PC-9 (cell line): ENCODE measurements around the gene LYPLAL1. TPM values are rescaled to one million over a fixed set of nuclear protein-coding genes. Genes with fewer than 3 reads are reported as not detected.

ENCODE experiments used
- Bru-seq: library from RNA; stranded (reverse); fragments of 400-500 nt; gene quantifications from one replicate; lab custom pipeline; 2021; lab: Mats Ljungman, UMichigan
- BruChase-seq, 2 experiments: library from RNA; stranded (reverse); fragments of 400-500 nt; gene quantifications; one replicate each; lab custom pipeline; 2021; lab: Mats Ljungman, UMichigan
- BruUV-seq: library from RNA; stranded (reverse); fragments of 400-500 nt; replicated peaks from 2 replicates; lab custom pipeline; 2021; lab: Mats Ljungman, UMichigan
- CTCF ChIA-PET: fragments of 300-600 bp; sonication (Branson Sonifier 250); formaldehyde crosslinking; loops from one replicate; lab custom pipeline; 2022; ENCODE audit warnings: antibody characterized with exemption; lab: Charles Lee
- POLR2A ChIA-PET: fragments of 300-600 bp; sonication (Branson Sonifier 250); formaldehyde crosslinking; loops from one replicate; lab custom pipeline; 2022; ENCODE audit warnings: antibody characterized with exemption; ENCODE audit not compliant: unreplicated experiment; lab: Charles Lee
- DNase-seq, 2 experiments: peaks; one replicate each; pipeline versions ENCODE4 v3.0.0 to v3.0.0-alpha.2; 2015 to 2022; ENCODE audit warnings: mixed read lengths in 1 of 2
- H2AFZ ChIP-seq: fragments of 200-600 bp; sonication (generic); 2 replicates; pipeline ENCODE4 v1.8.1; 2017; ENCODE audit warnings: antibody characterized with exemption
- H3F3A ChIP-seq: fragments of 200-600 bp; sonication (generic); 2 replicates; pipeline ENCODE4 v1.8.1; 2017; ENCODE audit warnings: antibody characterized with exemption, mild to moderate bottlenecking, low read depth; ENCODE audit not compliant: insufficient read depth
- H3K27ac ChIP-seq: fragments of 200-600 bp; sonication (generic); 2 replicates; pipeline ENCODE4 v1.6.1; 2016; ENCODE audit warnings: mixed run types
- H3K27me3 ChIP-seq: fragments of 200-600 bp; sonication (generic); 2 replicates; pipeline ENCODE4 v1.6.1; 2016; ENCODE audit warnings: low read depth, mixed run types; ENCODE audit not compliant: insufficient read depth
- H3K36me3 ChIP-seq: fragments of 200-600 bp; sonication (generic); 2 replicates; pipeline ENCODE4 v1.6.1; 2016; ENCODE audit warnings: low read depth, mixed run types
- H3K4me1 ChIP-seq: fragments of 200-600 bp; sonication (generic); replicated peaks from 2 replicates; pipeline ENCODE4 v1.6.1; 2016; ENCODE audit warnings: mixed run types; ENCODE audit not compliant: insufficient read depth
- H3K4me2 ChIP-seq: fragments of 200-600 bp; sonication (generic); 2 replicates; pipeline ENCODE4 v1.6.1; 2017; ENCODE audit warnings: mixed run types
- H3K4me3 ChIP-seq: fragments of 200-600 bp; sonication (generic); 2 replicates; pipeline ENCODE4 v1.6.1; 2016; ENCODE audit warnings: mixed run types
- H3K79me2 ChIP-seq: fragments of 200-600 bp; sonication (generic); 2 replicates; pipeline ENCODE4 v1.6.1; 2017; ENCODE audit warnings: low read depth, mixed run types
- H3K9me2 ChIP-seq: fragments of 200-600 bp; sonication (generic); 2 replicates; pipeline ENCODE4 v1.8.1; 2017; ENCODE audit warnings: mild to moderate bottlenecking; ENCODE audit not compliant: insufficient read depth
- H3K9me3 ChIP-seq: fragments of 200-600 bp; sonication (generic); 2 replicates; pipeline ENCODE4 v1.8.1; 2016; ENCODE audit warnings: low read depth; ENCODE audit not compliant: insufficient read depth
- H4K20me1 ChIP-seq: fragments of 200-600 bp; sonication (generic); 2 replicates; pipeline ENCODE4 v1.8.1; 2017; ENCODE audit not compliant: insufficient read depth
- EZH2 ChIP-seq: fragments of 200-600 bp; sonication (generic); IDR thresholded peaks from 2 replicates; pipeline ENCODE4 v1.8.0; 2017; ENCODE audit warnings: antibody characterized with exemption, low read depth
- intact Hi-C: fragments of 100-400 bp; cut with micrococcal nuclease; formaldehyde crosslinking; loops from one replicate; pipeline ENCODE4 v1.10.0; 2022; ENCODE audit not compliant: unreplicated experiment
- long read RNA-seq: library from polyadenylated mRNA; stranded (forward); transcript quantifications from one replicate; pipeline ENCODE4 v2.0.0, GENCODE V29; 2022
- total RNA-seq: library from RNA; stranded (reverse); gene quantifications from 2 replicates; pipeline ENCODE4 v1.2.3, GENCODE V29; 2021
- TF ChIP-seq, protein P1 (sequence below): fragments of 200-600 bp; sonication (generic); conservative IDR thresholded peaks from 2 replicates; pipeline ENCODE4 v1.6.1; 2017; ENCODE audit warnings: mixed run types, antibody characterized with exemption, mild to moderate bottlenecking, moderate library complexity

The LYPLAL1 gene
- total RNA-seq: 39.3 and 57.0 TPM in 2 replicates
- Bru-seq, nascent RNA: percentile 88 among the genes with signal in this experiment
- BruChase-seq, experiment 1, labeled RNA remaining after a 2-hour chase: percentile 96 among the genes with signal in this experiment
- percentile 67 among the genes with signal in this experiment for BruChase-seq, experiment 2, labeled RNA remaining after a 6-hour chase
- long read RNA-seq, transcript LYPLAL1-201 (5 exons, 1,819 nt): minor isoform, 19 of 82 reads
- long read RNA-seq, transcript LYPLAL1-202 (5 exons, 1,898 nt): major isoform, 52 of 82 reads
- long read RNA-seq, partial matches to known transcripts: 0 of 82 reads
- long read RNA-seq, other reads (novel, unspliced or antisense): 5 of 82 reads

GRCh38 chr1:219173758-219174459 is at the start of gene LYPLAL1:
Gene LYPLAL1 (plus strand): TSS chr1:219173878. CDS start chr1:219173891, 13 bp downstream.
- Histone ChIP-seq H3K4me3 (peak within 1 kb of the TSS; percentile 74), H4K20me1 (no peaks in the 10 kb centered on the region), H3F3A (no peaks in the 10 kb centered on the region), H3K27ac (peak within 1 kb of the TSS; percentile 59), H2AFZ (peak within 1 kb of the TSS; percentile 80), H3K79me2 (peaks cover 23% of the 10 kb centered on the region), H3K4me1 (peaks cover 30% of the 10 kb centered on the region), H3K36me3 (peaks cover 4% of the 10 kb centered on the region; the same call in 1 of the 2 replicates), H3K27me3 (no peaks in the 10 kb centered on the region), H3K9me2 (no peaks in the 10 kb centered on the region), H3K4me2 (peak within 1 kb of the TSS; percentile 98), H3K9me3 (no peaks in the 10 kb centered on the region)
- intact Hi-C loops: loop anchor here (5.0 to 10.0 kb wide), 3 partner anchors 467 to 827 kb away; partner anchors contain the start of gene TGFB2
- TF ChIP-seq, protein P1, sequence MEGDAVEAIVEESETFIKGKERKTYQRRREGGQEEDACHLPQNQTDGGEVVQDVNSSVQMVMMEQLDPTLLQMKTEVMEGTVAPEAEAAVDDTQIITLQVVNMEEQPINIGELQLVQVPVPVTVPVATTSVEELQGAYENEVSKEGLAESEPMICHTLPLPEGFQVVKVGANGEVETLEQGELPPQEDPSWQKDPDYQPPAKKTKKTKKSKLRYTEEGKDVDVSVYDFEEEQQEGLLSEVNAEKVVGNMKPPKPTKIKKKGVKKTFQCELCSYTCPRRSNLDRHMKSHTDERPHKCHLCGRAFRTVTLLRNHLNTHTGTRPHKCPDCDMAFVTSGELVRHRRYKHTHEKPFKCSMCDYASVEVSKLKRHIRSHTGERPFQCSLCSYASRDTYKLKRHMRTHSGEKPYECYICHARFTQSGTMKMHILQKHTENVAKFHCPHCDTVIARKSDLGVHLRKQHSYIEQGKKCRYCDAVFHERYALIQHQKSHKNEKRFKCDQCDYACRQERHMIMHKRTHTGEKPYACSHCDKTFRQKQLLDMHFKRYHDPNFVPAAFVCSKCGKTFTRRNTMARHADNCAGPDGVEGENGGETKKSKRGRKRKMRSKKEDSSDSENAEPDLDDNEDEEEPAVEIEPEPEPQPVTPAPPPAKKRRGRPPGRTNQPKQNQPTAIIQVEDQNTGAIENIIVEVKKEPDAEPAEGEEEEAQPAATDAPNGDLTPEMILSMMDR: no peak
- no peak for TF ChIP-seq EZH2
- CTCF ChIA-PET: no interaction called here
- POLR2A ChIA-PET: interaction anchor here (0.5 to 0.6 kb wide), 3 partner anchors 10 to 796 kb away, joined by 4 read pairs; no protein-coding TSS in a partner anchor
- peak; percentile 70 to 92 for DNase-seq
- BruUV-seq: TSS peak; percentile 58

DNA sequence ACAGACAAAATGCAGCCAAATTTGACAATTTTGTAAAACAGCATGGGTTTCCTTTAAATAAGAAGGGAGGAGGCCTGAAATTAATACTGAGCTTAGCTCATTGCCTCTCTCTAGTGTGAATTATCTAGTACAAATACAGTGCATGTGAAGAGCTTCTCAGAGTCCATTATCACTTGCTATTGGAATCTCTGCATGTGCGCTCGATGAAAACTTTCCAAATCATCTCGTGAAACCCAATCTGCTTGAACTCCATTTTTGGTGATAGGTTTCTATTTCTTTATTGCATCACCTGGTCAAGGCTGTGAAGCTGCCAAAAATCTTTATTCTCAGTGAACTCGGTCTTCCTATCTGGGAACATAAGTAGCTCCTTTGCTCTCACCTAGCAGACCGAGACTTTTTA is 49.5 kb upstream of the LYPLAL1 start:
- H2AFZ ChIP-seq: no peak overlapping the region
- H3K9me2 ChIP-seq: no peaks in the 10 kb centered on the region
- TF ChIP-seq, protein P1: no peak
- no peak for TF ChIP-seq EZH2
- H3K79me2 ChIP-seq: no peaks in the 10 kb centered on the region
- no peaks in the 10 kb centered on the region for H3K36me3 ChIP-seq
- H3K4me1 ChIP-seq: no peaks in the 10 kb centered on the region
- intact Hi-C loops: no loop called here
- no peak overlapping the region for H3K4me2 ChIP-seq
- H3K27ac ChIP-seq: no peak overlapping the region
- H3K9me3 ChIP-seq: no peaks in the 10 kb centered on the region; the same call in 1 of the 2 replicates
- no peak overlapping the region for H3K4me3 ChIP-seq
- BruUV-seq: no TSS peak
- no peak for DNase-seq
- no peaks in the 10 kb centered on the region for H3F3A ChIP-seq
- no peaks in the 10 kb centered on the region for H4K20me1 ChIP-seq
- no peaks in the 10 kb centered on the region for H3K27me3 ChIP-seq
- CTCF ChIA-PET: no interaction called here
- POLR2A ChIA-PET: interaction anchor here (0.7 kb wide), 1 partner anchor 1310 kb away, joined by 3 read pairs; no protein-coding TSS in a partner anchor

DNA sequence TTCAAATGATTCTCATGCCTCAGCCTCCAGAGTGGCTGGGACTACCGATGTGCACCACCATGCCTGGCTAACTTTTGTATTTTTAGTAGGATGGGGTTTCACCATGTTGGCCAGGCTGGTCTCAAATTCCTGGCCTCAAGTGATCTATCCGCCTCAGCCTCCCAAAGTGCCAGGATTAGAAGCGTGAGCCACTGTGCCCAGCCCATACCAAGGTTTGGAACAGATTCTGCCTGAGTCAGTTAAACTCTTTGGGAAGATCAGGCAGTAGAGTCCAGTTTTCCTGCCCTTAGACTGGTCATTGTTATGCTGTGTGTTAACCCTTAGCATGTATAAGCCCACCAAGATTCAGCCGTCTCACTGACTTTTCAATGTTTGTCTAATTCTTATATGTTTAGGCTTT is 48.3 kb upstream of the LYPLAL1 start:
- no peak for DNase-seq
- Histone ChIP-seq H3K9me3 (no peaks in the 10 kb centered on the region; the same call in 1 of the 2 replicates), H3K27ac (no peak overlapping the region), H2AFZ (no peak overlapping the region), H3K36me3 (no peaks in the 10 kb centered on the region), H3K79me2 (no peaks in the 10 kb centered on the region), H3K4me1 (no peaks in the 10 kb centered on the region), H3F3A (no peaks in the 10 kb centered on the region), H3K9me2 (no peaks in the 10 kb centered on the region), H3K4me2 (no peak overlapping the region), H3K27me3 (no peaks in the 10 kb centered on the region), H3K4me3 (no peak overlapping the region), H4K20me1 (no peaks in the 10 kb centered on the region)
- no TSS peak for BruUV-seq
- POLR2A ChIA-PET: no interaction called here
- intact Hi-C loops: no loop called here
- TF ChIP-seq, protein P1: no peak
- CTCF ChIA-PET: no interaction called here
